GM12875 (cell line): ENCODE measurements around the gene ANKH.
A peak's percentile ranks its signal among the peaks of the same experiment; 100 is the strongest.

Experiments used
- H3K4me3 ChIP-seq: one replicate; pipeline ENCODE4 v1.5.1; 2011; ENCODE audit warnings: low read depth, low read length, control low read depth
- CTCF ChIP-seq: IDR thresholded peaks from 2 replicates; pipeline ENCODE4 v1.5.1; 2011; ENCODE audit warnings: low read depth, mild to moderate bottlenecking, control low read depth, inconsistent platforms, low read length, moderate library complexity, borderline replicate concordance; ENCODE audit not compliant: insufficient read depth

ANKH gene

GRCh38 chr5:14669415-14669814, 202.2 kb downstream of the ANKH start:
- TF ChIP-seq CTCF, result no peak
- peak overlapping the region; percentile 23 for H3K4me3 ChIP-seq

- H3K4me3 ChIP-seq, result peak overlapping the region; percentile 42
- TF ChIP-seq CTCF, result no peak
Measured at GRCh38 chr5:14668181-14668591, 203.4 kb downstream of the ANKH start.

GRCh38 chr5:14667770-14668169, 203.8 kb downstream of the ANKH start:
- H3K4me3 ChIP-seq, result peak overlapping the region; percentile 83
- no peak for TF ChIP-seq CTCF

- no peak for TF ChIP-seq CTCF
- H3K4me3 ChIP-seq, result peak overlapping the region; percentile 83
Measured at GRCh38 chr5:14667290-14667689, 204.3 kb downstream of the ANKH start.

- H3K4me3 ChIP-seq, result peak overlapping the region; percentile 83
- TF ChIP-seq CTCF, result no peak
Measured at GRCh38 chr5:14666357-14666756, 205.2 kb downstream of the ANKH start.

GRCh38 chr5:14665949-14666348, 205.6 kb downstream of the ANKH start:
- peak overlapping the region; percentile 83 for H3K4me3 ChIP-seq
- TF ChIP-seq CTCF, result peak; percentile 41; the same call in 1 of the 2 replicates

GRCh38 chr5:14665101-14665822, 206.3 kb downstream of the ANKH start:
- peak overlapping the region; percentile 83 for H3K4me3 ChIP-seq
- no peak for TF ChIP-seq CTCF
